ENCODE data around the gene SERPINB3.

The SERPINB3 gene

DNA sequence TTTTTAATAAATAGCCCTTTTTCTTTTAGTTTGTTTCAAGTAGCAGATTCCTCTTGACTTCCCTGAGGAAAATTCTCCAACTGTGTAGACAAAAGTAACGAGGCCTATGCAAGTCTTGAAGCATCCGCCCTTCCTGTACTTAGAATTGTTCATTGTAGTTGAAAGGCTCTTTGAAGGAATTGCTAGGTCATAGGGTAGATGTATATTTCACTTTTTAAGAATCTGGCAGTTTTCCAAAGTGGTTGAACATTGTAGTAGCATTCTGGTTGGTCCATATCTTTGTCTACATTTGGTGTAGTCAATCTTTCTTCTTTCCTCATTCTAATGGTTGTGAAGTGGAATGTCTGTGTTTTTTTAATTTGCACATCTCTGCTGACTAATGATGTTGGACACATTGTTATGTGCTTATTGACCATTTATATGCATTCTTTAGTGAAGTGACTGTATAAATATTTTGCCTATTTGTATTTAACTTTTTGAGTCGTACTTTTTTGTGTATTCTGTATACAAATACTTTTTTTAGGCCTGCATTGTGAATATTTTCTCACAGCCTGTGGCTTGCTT, 35.5 kb upstream of the SERPINB3 start:
- TF ChIP-seq, protein P1, sequence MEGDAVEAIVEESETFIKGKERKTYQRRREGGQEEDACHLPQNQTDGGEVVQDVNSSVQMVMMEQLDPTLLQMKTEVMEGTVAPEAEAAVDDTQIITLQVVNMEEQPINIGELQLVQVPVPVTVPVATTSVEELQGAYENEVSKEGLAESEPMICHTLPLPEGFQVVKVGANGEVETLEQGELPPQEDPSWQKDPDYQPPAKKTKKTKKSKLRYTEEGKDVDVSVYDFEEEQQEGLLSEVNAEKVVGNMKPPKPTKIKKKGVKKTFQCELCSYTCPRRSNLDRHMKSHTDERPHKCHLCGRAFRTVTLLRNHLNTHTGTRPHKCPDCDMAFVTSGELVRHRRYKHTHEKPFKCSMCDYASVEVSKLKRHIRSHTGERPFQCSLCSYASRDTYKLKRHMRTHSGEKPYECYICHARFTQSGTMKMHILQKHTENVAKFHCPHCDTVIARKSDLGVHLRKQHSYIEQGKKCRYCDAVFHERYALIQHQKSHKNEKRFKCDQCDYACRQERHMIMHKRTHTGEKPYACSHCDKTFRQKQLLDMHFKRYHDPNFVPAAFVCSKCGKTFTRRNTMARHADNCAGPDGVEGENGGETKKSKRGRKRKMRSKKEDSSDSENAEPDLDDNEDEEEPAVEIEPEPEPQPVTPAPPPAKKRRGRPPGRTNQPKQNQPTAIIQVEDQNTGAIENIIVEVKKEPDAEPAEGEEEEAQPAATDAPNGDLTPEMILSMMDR (IDR thresholded peaks at IDR 0.05; ENCODE audit: low read depth, low read length) = no peak
- TF ChIP-seq, protein P2, sequence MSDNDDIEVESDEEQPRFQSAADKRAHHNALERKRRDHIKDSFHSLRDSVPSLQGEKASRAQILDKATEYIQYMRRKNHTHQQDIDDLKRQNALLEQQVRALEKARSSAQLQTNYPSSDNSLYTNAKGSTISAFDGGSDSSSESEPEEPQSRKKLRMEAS (IDR thresholded peaks at IDR 0.05; ENCODE audit: low read depth, low read length) = no peak
- TF ChIP-seq MYC (IDR thresholded peaks at IDR 0.05; ENCODE audit: low read depth, low read length) (no peak), POLR2A (IDR thresholded peaks at IDR 0.05; ENCODE audit: extremely low read depth, insufficient read length) (no peak)
- H3K4me3 ChIP-seq (ENCODE audit: low read depth, low read length) = no peak overlapping the region
- DNase-seq (ENCODE audit: low read depth) = no peak

DNA sequence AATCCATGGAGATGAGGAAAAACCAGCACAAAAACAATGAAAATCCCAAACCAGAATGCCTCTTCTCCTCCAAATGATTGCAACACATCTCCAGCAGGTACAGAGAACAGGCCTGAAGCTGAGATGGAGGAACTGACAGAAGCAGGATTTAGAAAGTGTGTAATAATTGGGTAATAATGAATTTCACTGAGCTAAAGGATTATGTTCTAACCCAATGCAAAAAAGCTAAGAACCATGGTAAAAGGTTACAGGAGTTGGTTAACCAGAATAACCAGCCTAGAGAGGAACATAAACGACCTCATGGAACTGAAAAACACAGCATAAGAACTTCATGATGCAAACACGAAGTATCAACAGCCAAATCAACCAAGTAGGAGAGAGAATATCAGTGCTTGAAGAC, 27.4 kb upstream of the SERPINB3 start:
- no peak overlapping the region for H3K4me3 ChIP-seq (ENCODE audit: low read depth, low read length)
- TF ChIP-seq, protein P2 (IDR thresholded peaks at IDR 0.05; ENCODE audit: low read depth, low read length) = no peak
- TF ChIP-seq, protein P1 (IDR thresholded peaks at IDR 0.05; ENCODE audit: low read depth, low read length) = no peak
- no peak for TF ChIP-seq MYC (IDR thresholded peaks at IDR 0.05; ENCODE audit: low read depth, low read length)
- DNase-seq (ENCODE audit: low read depth) = no peak

DNA sequence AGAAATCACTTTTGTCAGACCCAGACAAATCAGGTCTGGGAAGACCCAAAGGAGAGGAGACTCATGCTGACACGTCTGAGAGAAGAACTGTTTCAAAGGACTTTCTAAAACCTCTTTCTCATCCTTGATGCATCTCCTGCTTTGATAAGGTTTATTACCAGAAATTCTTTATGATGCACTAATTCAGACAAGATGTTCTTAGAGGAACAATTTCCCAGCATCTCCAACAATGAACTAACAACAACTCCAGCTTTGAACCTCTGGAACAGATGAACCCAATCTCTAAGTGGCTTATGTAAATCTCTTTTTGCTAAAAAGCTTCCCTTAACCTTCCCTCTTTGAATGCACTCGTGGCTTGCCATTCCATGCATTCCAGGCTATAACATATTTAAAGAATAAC, 25.2 kb upstream of the SERPINB3 start:
- no peak overlapping the region for H3K4me3 ChIP-seq (ENCODE audit: low read depth, low read length)
- DNase-seq (ENCODE audit: low read depth) = no peak
- TF ChIP-seq, protein P2 (IDR thresholded peaks at IDR 0.05; ENCODE audit: low read depth, low read length) = no peak
- TF ChIP-seq, protein P1 (IDR thresholded peaks at IDR 0.05; ENCODE audit: low read depth, low read length) = no peak
- TF ChIP-seq POLR2A (IDR thresholded peaks at IDR 0.05; ENCODE audit: extremely low read depth, insufficient read length) (no peak), MYC (IDR thresholded peaks at IDR 0.05; ENCODE audit: low read depth, low read length) (no peak)

DNA sequence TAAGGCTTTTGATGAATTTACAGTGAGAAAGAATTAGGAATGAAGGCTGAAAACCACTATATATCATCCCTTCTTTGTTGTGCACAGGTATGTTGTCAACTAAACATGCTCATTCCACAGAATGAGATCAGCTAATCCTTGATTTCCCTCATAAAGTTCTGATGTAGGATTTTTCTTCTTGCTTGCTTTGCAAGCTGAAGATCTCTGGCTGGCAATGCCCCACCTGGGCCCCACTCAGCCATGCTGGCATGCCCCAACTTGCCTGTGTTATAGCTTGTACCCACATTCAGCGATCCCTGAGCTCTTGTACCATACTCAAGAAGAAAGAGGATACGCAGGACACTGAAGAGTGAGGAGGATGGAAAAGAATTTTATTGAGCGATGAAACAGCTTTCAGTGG, 23.0 kb upstream of the SERPINB3 start:
- TF ChIP-seq MYC (IDR thresholded peaks at IDR 0.05; ENCODE audit: low read depth, low read length) = no peak
- TF ChIP-seq, protein P2 (IDR thresholded peaks at IDR 0.05; ENCODE audit: low read depth, low read length) = no peak
- TF ChIP-seq POLR2A (IDR thresholded peaks at IDR 0.05; ENCODE audit: extremely low read depth, insufficient read length) = no peak
- TF ChIP-seq, protein P1 (IDR thresholded peaks at IDR 0.05; ENCODE audit: low read depth, low read length) = no peak
- no peak overlapping the region for H3K4me3 ChIP-seq (ENCODE audit: low read depth, low read length)
- no peak for DNase-seq (ENCODE audit: low read depth)

DNA sequence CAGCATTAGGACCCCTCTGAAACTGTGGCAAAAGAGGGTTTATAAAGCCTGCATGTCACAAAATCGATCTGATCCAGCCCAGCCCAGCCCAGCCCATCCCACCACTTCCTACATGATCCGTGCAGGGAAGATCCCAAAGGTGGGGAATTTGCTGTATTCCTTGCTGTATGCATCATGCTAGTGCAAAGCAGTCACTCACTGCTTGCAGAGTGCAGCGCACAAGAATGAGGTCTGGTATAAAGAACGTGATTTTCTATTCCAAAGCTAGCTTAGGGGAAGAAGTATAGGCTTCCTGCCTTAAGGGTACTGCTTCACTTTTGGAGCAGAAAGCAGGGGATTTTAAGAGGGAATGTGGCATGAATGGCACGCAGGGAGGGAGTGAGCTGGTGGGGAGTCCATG, 22.2 kb upstream of the SERPINB3 start:
- TF ChIP-seq, protein P1 (IDR thresholded peaks at IDR 0.05; ENCODE audit: low read depth, low read length) = no peak
- TF ChIP-seq, protein P2 (IDR thresholded peaks at IDR 0.05; ENCODE audit: low read depth, low read length) = no peak
- TF ChIP-seq MYC (IDR thresholded peaks at IDR 0.05; ENCODE audit: low read depth, low read length) (no peak), POLR2A (IDR thresholded peaks at IDR 0.05; ENCODE audit: extremely low read depth, insufficient read length) (no peak)
- no peak for DNase-seq (ENCODE audit: low read depth)
- H3K4me3 ChIP-seq (ENCODE audit: low read depth, low read length) = no peak overlapping the region
